DOHH2 (cell line): ENCODE data around the gene PPP5C.

ENCODE experiments used
- H3F3A ChIP-seq: fragments of 200-600 bp; sonication (generic), shearing (Covaris generic); 2 replicates; pipeline ENCODE4 v1.6.0; 2016; ENCODE audit warnings: antibody characterized with exemption, mild to moderate bottlenecking; ENCODE audit not compliant: control insufficient read depth, insufficient read depth
- H3K27ac ChIP-seq: fragments of 200-600 bp; sonication (generic); 2 replicates; pipeline ENCODE4 v1.5.1; 2014; ENCODE audit warnings: low read depth, mild to moderate bottlenecking, low read length, moderate library complexity
- H3K27me3 ChIP-seq: fragments of 200-600 bp; sonication (generic); 2 replicates; pipeline ENCODE4 v1.6.1; 2014; ENCODE audit warnings: mild to moderate bottlenecking, low read length, mixed read lengths; ENCODE audit not compliant: control insufficient read depth
- H3K36me3 ChIP-seq: fragments of 200-600 bp; sonication (generic); 2 replicates; pipeline ENCODE4 v1.6.1; 2014; ENCODE audit warnings: mild to moderate bottlenecking, low read length, moderate library complexity, mixed read lengths; ENCODE audit not compliant: control insufficient read depth
- H3K4me1 ChIP-seq: fragments of 200-600 bp; sonication (generic); 2 replicates; pipeline ENCODE4 v1.6.1; 2014; ENCODE audit warnings: mild to moderate bottlenecking, low read length, mixed read lengths; ENCODE audit not compliant: control insufficient read depth
- H3K4me2 ChIP-seq: fragments of 200-600 bp; sonication (generic); 2 replicates; pipeline ENCODE4 v1.6.0; 2014; ENCODE audit warnings: mild to moderate bottlenecking, low read length, moderate library complexity
- H3K4me3 ChIP-seq: fragments of 200-600 bp; sonication (generic); 2 replicates; pipeline ENCODE4 v1.5.1; 2014; ENCODE audit warnings: mild to moderate bottlenecking, low read length, mixed read lengths
- H3K79me2 ChIP-seq: fragments of 200-600 bp; sonication (generic); 2 replicates; pipeline ENCODE4 v1.6.1; 2014; ENCODE audit warnings: mild to moderate bottlenecking, low read length, mixed read lengths; ENCODE audit not compliant: control insufficient read depth
- H3K9me2 ChIP-seq: fragments of 200-600 bp; sonication (generic); replicated peaks from 2 replicates; pipeline ENCODE4 v1.6.1; 2014; ENCODE audit warnings: mild to moderate bottlenecking, low read length, mixed read lengths; ENCODE audit not compliant: control insufficient read depth
- H3K9me3 ChIP-seq: fragments of 200-600 bp; sonication (generic); 2 replicates; pipeline ENCODE4 v1.6.1; 2014; ENCODE audit warnings: antibody characterized with exemption, low read length, mixed read lengths; ENCODE audit not compliant: control insufficient read depth, insufficient read depth
- H4K20me1 ChIP-seq: fragments of 200-600 bp; sonication (generic); 2 replicates; pipeline ENCODE4 v1.6.0; 2014; ENCODE audit warnings: low read depth, mild to moderate bottlenecking, antibody characterized with exemption, low read length, moderate library complexity; ENCODE audit not compliant: control insufficient read depth, insufficient read depth
- CTCF ChIP-seq: fragments of 200-600 bp; sonication (generic); IDR thresholded peaks from one replicate; pipeline ENCODE4 v1.5.1; 2014; ENCODE audit warnings: antibody characterized with exemption, mild to moderate bottlenecking, low read depth, low read length; ENCODE audit not compliant: poor library complexity, severe bottlenecking
- EZH2phosphoT487 ChIP-seq: fragments of 200-600 bp; sonication (generic); IDR thresholded peaks from 2 replicates; pipeline ENCODE4 v1.6.1; 2017; ENCODE audit warnings: borderline replicate concordance, mild to moderate bottlenecking, antibody characterized with exemption, low read length, moderate library complexity, mixed read lengths

The PPP5C gene

GRCh38 chr19:46376241-46377153 is 29.6 kb downstream of the PPP5C start:
- Histone ChIP-seq H3K4me1 (peaks cover 25% of the 10 kb centered on the region), H3K9me3 (no peaks in the 10 kb centered on the region), H3F3A (peaks cover 2% of the 10 kb centered on the region; the same call in 1 of the 2 replicates), H3K4me2 (no peak overlapping the region), H3K4me3 (no peak overlapping the region), H3K27ac (no peak overlapping the region), H3K9me2 (no peaks in the 10 kb centered on the region), H4K20me1 (peaks cover 21% of the 10 kb centered on the region; the same call in 1 of the 2 replicates), H3K36me3 (peaks cover 82% of the 10 kb centered on the region), H3K27me3 (no peaks in the 10 kb centered on the region), H3K79me2 (peaks cover 77% of the 10 kb centered on the region)
- TF ChIP-seq CTCF (no peak), EZH2phosphoT487 (no peak)

GRCh38 chr19:46378268-46378667 is 31.4 kb downstream of the PPP5C start:
- TF ChIP-seq EZH2phosphoT487 (no peak), CTCF (no peak)
- Histone ChIP-seq H3K79me2 (peaks cover 65% of the 10 kb centered on the region), H3K27me3 (no peaks in the 10 kb centered on the region), H3K4me2 (no peak overlapping the region), H3F3A (peaks cover 2% of the 10 kb centered on the region; the same call in 1 of the 2 replicates), H3K36me3 (peaks cover 83% of the 10 kb centered on the region), H3K9me2 (no peaks in the 10 kb centered on the region), H3K4me3 (no peak overlapping the region), H3K4me1 (peaks cover 25% of the 10 kb centered on the region), H3K27ac (no peak overlapping the region), H4K20me1 (peaks cover 9% of the 10 kb centered on the region; the same call in 1 of the 2 replicates), H3K9me3 (no peaks in the 10 kb centered on the region)

GRCh38 chr19:46380690-46381089 is 33.8 kb downstream of the PPP5C start:
- H3K4me2 ChIP-seq: peak overlapping the region; percentile 37; the same call in 1 of the 2 replicates
- H3K4me3 ChIP-seq: no peak overlapping the region
- peak overlapping the region; percentile 37; the same call in 1 of the 2 replicates for H3K27ac ChIP-seq
- H3K79me2 ChIP-seq: peaks cover 47% of the 10 kb centered on the region
- no peaks in the 10 kb centered on the region for H3K9me3 ChIP-seq
- TF ChIP-seq EZH2phosphoT487 (no peak), CTCF (no peak)
- peaks cover 96% of the 10 kb centered on the region for H3K36me3 ChIP-seq
- H3K4me1 ChIP-seq: peaks cover 25% of the 10 kb centered on the region
- peaks cover 2% of the 10 kb centered on the region; the same call in 1 of the 2 replicates for H3F3A ChIP-seq
- H3K9me2 ChIP-seq: no peaks in the 10 kb centered on the region
- no peaks in the 10 kb centered on the region for H3K27me3 ChIP-seq
- H4K20me1 ChIP-seq: peaks cover 9% of the 10 kb centered on the region; the same call in 1 of the 2 replicates
